B cell (primary cell): ENCODE measurements around the gene ITPK1.

Experiments used
- CTCF ChIP-seq: fragments of 200-600 bp; IDR thresholded peaks from one replicate; pipeline ENCODE4 v1.8.0; 2022; ENCODE audit warnings: antibody characterized with exemption, mild to moderate bottlenecking
- EZH2 ChIP-seq: IDR thresholded peaks from 2 replicates; pipeline ENCODE4 v1.6.1; 2012; ENCODE audit warnings: borderline replicate concordance, low read depth, mild to moderate bottlenecking, moderate library complexity, low read length; ENCODE audit not compliant: insufficient read depth, poor library complexity, severe bottlenecking

GRCh38 chr14:92888896-92889295 lies 226.8 kb downstream of the ITPK1 start:
- TF ChIP-seq CTCF (no peak), EZH2 (no peak)
